NB4 (cell line): ENCODE data around the gene PBX1.

Experiments
- MYC ChIP-seq: IDR thresholded peaks from 2 replicates; pipeline ENCODE4 v1.6.1; 2011; ENCODE audit warnings: low read depth, low read length
- POLR2A ChIP-seq: IDR thresholded peaks from 2 replicates; pipeline ENCODE4 v1.6.1; 2011; ENCODE audit warnings: mild to moderate bottlenecking; ENCODE audit not compliant: insufficient read length; ENCODE audit errors: extremely low read depth
- TF ChIP-seq, protein P1 (sequence below): IDR thresholded peaks from one replicate; pipeline ENCODE4 v1.5.1; 2012; ENCODE audit warnings: low read depth, low read length
- TF ChIP-seq, protein P2 (sequence below): IDR thresholded peaks from 2 replicates; pipeline ENCODE4 v1.6.1; 2011; ENCODE audit warnings: low read depth, low read length

DNA sequence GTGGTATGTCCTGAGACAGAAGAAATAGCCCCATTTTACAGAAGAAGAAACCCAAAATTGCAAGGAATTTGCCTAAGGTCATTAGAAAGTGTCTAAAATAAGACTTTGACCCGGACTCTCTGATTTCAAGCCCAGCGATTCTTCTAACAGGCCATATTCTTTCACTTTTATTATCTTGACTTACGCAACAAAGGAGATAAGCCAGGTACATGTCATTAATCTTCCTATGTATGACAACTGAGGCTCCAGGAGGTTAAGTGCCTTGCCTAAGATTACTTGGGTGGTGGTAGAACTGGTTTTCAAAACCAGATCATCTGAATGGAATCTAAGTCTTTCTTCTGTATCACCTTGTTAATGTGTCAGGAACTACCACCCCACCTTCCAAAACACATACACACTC is 124.3 kb downstream of the PBX1 start:
- TF ChIP-seq, protein P1, sequence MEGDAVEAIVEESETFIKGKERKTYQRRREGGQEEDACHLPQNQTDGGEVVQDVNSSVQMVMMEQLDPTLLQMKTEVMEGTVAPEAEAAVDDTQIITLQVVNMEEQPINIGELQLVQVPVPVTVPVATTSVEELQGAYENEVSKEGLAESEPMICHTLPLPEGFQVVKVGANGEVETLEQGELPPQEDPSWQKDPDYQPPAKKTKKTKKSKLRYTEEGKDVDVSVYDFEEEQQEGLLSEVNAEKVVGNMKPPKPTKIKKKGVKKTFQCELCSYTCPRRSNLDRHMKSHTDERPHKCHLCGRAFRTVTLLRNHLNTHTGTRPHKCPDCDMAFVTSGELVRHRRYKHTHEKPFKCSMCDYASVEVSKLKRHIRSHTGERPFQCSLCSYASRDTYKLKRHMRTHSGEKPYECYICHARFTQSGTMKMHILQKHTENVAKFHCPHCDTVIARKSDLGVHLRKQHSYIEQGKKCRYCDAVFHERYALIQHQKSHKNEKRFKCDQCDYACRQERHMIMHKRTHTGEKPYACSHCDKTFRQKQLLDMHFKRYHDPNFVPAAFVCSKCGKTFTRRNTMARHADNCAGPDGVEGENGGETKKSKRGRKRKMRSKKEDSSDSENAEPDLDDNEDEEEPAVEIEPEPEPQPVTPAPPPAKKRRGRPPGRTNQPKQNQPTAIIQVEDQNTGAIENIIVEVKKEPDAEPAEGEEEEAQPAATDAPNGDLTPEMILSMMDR, result no peak
- no peak for TF ChIP-seq POLR2A
- TF ChIP-seq, protein P2, sequence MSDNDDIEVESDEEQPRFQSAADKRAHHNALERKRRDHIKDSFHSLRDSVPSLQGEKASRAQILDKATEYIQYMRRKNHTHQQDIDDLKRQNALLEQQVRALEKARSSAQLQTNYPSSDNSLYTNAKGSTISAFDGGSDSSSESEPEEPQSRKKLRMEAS, result no peak
- TF ChIP-seq MYC, result no peak
